Activated T-cell treated with anti-CD3 and anti-CD28 coated beads for 4 hours (primary cell): ENCODE measurements around the gene MYO1F.

Source experiments
- DNase-seq: peaks from one replicate; pipeline ENCODE4 v3.0.0-alpha.2; 2020

MYO1F gene

GRCh38 chr19:8489561-8490394, 87.5 kb downstream of the MYO1F start:
- DNase-seq = no peak

- no peak for DNase-seq
Measured at GRCh38 chr19:8488365-8488764, 88.9 kb downstream of the MYO1F start.

- no peak for DNase-seq
Measured at GRCh38 chr19:8487137-8487851, 89.9 kb downstream of the MYO1F start.

GRCh38 chr19:8486661-8487136, 90.5 kb downstream of the MYO1F start:
- no peak for DNase-seq

GRCh38 chr19:8485561-8486371, 91.5 kb downstream of the MYO1F start:
- no peak for DNase-seq

GRCh38 chr19:8484331-8484894, 92.8 kb downstream of the MYO1F start:
- DNase-seq = no peak

- DNase-seq = no peak
Measured at GRCh38 chr19:8483165-8483564, 94.1 kb downstream of the MYO1F start.

GRCh38 chr19:8482696-8483095, 94.5 kb downstream of the MYO1F start:
- no peak for DNase-seq

- DNase-seq = no peak
Measured at GRCh38 chr19:8481616-8482015, 95.6 kb downstream of the MYO1F start.

GRCh38 chr19:8481201-8481600, 96.0 kb downstream of the MYO1F start:
- no peak for DNase-seq

GRCh38 chr19:8478598-8478997, 98.6 kb downstream of the MYO1F start:
- no peak for DNase-seq

- no peak for DNase-seq
Measured at GRCh38 chr19:8477889-8478288, 99.4 kb downstream of the MYO1F start.

- DNase-seq = no peak
Measured at GRCh38 chr19:8476524-8476923, 100.7 kb downstream of the MYO1F start.

GRCh38 chr19:8475005-8475404, 102.2 kb downstream of the MYO1F start:
- DNase-seq = no peak

- no peak for DNase-seq
Measured at GRCh38 chr19:8473648-8474476, 103.4 kb downstream of the MYO1F start.
